GM18519 (cell line): ENCODE results near the gene PAX8.

Source experiments
- ATAC-seq: cut with Tn5 transposase; IDR thresholded peaks from one replicate; pipeline ENCODE4 v1.9.1; 2021; ENCODE audit warnings: mild to moderate bottlenecking, moderate library complexity; ENCODE audit not compliant: unreplicated experiment, low FRiP score

The PAX8 gene

DNA sequence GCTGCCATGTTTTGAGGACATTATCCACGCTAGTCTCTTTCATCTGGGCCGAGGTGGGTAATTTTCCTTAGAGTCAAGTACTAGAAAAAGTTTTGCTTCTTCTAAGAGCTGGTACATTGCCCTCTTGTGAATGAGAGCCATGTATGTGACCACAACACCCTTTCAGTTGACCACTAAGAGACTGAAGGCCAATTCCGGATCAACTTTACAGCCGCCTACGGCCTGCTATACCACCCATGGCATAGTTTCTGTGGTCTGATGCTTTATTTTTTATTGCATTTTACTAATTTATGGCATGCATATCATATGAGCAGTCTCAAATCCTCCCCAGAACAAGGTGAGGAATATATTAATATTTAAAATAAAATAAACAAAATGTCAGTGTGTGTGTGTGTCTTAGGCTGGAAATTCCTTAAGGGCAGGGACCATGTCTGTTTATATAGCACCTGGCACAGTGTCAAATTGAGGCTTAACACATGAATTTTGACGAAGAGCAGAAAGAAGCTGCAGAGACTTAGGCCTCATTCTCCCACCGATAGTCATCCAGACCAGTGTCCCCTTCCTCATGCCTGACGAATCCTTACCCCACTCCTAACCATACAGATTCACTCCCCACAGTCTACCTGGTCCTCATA, 69.6 kb downstream of the PAX8 start:
- ATAC-seq: no peak

GRCh38 chr2:113208396-113208795, 70.3 kb downstream of the PAX8 start:
- ATAC-seq: no peak

DNA sequence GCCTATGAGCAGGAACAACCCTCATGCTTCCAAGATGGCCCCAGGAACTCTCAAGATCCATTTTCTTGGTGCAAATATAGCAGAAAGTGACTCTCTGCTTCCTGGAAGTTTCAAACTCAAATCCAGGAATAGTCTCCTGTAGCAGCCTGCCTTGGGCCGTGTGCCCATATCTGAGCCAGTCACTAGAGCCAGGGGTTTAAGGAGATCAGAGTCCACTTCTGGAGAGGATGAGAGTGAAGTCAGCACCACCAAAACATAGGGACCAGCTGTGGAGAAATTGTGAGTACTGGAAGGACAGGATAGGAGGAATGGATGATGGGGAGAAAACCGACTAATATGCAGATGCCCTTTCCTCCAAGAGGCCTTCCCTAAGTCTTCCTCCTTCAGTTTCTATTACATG, 71.7 kb downstream of the PAX8 start:
- no peak for ATAC-seq

DNA sequence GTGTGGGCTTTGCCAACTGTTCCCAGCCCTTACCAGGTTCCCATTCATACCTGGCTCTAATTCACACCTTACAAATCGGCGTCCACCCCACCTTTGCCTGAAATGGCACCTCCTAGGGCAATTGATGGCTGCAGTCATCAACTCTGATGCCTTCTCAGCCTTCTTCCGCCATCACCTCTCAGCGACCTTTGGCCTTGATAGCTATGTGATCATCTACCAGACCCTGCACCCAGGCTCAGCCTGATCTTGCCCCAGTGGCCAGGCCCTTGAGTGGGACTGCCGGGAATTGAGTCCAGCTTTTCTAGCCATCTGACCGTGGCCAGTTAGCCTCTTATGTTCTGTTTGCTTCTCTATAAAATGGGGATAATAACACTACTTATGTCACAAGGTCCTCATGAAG, 72.5 kb downstream of the PAX8 start:
- ATAC-seq: no peak

GRCh38 chr2:113203901-113204519, 74.7 kb downstream of the PAX8 start:
- ATAC-seq: no peak

DNA sequence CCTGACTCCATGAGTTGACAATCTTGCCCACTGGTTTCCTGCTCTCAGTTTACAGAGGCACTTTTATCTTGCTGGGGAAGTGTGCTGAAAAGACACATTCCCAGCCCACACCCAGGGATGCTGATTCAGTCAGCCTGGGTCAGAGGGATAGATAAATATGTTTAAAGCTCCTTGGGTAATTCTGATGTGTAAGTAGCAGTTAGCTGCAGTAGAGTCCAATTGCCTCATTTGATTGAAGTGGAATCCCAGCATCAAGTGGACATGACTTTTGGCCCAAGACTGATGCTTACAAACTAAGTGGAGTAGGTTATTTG, 75.5 kb downstream of the PAX8 start:
- ATAC-seq: no peak

DNA sequence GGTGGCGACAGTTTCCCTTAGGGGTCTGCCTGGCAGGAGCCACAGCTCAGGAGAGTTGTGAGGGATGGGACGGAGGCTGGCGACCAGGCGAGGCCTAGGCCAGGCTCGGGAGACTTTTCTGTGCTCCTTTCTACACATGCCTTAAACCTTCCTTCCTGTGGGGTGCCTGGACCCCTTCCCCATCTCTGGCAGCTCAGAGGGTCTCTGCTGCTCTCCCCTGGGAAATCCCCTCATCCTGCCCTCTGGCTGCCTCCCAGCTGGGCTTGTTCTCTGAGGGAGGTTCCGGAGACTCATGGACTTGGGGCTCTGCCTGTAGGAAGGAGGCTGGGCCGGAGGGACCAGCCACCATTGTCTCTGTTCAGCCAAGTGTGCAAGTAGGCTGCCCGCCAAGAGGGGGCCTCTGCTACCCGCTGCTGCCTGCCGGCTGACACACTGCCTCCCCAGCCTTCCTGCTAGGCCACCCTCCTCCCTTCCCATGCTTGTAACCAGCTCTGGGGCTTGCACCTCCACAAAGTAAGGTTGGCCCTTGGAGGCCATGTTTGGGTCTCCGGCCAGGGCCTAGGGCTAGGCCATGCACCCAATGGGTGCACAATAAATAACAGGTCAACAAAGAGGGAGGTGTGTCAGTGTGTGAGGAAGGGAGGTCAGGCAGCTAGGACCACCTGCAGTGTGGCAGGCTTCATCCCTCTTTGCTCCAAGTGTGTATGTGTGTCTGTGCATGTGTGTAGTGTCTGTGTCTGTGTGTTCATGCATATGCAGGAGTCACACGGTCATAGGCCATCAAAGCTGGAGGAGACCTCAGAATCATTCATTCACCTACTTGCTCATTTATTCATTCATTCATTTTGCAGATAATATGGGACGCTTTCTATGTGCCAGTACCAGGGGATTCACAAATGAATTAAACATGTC, 76.2 kb downstream of the PAX8 start:
- no peak for ATAC-seq

DNA sequence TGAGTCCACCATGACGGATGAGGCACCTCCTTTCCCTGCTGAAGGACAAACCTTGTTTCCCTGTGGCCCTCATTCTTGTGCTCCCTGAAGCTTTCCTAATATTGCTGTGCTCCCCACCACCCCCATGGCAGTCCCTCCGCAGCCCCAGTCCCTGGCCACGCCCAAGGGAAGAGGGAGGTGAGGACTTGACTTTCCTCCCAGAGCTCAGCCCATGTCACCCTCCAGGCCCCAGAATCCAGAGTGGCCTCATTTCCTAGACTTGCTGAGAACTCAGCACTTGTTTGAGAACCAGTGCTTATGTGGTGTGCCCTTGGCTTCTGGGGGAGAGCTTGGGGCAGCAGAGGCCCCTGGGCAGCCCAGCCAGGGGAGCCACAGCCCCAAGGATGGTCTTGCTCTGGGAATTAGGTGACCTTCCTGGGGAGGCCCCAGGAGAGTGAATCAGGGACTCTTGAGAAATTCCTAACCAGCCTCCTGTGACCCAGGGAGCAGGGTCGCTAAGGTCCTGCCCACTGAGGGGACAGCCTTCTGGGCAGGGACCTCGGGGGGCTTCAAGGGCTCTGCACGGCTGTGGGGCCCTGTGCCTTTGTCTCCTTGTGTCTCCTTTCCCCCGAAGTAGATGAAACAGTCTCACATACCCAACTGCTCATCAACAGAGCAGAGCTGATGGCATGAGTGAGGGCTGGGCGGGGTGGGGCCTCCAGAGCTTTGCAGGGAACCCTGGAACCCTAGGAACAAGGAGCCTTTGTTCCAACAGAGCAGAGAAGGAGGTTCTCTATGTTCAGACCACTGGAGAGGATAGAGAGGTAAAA, 77.0 kb downstream of the PAX8 start:
- ATAC-seq: no peak

DNA sequence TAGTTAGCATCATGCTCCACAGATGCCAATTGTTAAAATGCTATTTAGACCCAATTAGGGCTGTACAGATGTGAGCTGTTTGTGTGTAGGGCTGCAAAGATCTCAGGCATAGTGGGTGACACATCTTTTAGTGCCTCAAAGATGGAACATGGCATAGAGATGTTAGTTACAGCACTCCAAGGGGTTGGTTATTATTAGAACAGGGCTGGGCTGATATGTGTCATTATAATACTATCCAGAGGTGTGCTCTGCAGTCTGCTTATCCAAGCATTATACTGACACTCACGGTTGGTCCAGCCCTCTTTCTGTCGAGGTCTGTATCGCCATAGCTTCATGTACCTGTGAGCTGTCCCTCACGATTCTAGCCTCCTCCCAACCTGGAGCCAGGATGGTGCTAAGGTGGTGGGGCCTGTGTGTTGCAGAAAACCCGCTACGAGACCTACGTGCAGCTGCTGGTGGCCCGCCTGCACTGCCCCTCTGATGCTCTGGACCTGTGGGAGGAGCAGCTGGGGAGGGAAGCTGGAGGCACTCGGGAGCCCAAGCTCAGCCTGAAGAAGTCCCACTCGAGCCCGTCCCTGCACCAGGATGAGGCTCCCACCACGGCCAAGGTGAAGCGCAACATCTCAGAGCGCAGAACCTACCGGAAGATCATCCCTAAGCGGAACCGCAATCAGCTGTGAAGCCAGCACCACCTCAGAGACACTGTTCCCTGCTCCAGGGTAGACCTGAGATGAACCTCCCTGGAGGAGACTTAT, 77.8 kb downstream of the PAX8 start:
- ATAC-seq: no peak

GRCh38 chr2:113200236-113200635, 78.5 kb downstream of the PAX8 start:
- no peak for ATAC-seq

GRCh38 chr2:113198790-113199612, 79.7 kb downstream of the PAX8 start:
- ATAC-seq: no peak

DNA sequence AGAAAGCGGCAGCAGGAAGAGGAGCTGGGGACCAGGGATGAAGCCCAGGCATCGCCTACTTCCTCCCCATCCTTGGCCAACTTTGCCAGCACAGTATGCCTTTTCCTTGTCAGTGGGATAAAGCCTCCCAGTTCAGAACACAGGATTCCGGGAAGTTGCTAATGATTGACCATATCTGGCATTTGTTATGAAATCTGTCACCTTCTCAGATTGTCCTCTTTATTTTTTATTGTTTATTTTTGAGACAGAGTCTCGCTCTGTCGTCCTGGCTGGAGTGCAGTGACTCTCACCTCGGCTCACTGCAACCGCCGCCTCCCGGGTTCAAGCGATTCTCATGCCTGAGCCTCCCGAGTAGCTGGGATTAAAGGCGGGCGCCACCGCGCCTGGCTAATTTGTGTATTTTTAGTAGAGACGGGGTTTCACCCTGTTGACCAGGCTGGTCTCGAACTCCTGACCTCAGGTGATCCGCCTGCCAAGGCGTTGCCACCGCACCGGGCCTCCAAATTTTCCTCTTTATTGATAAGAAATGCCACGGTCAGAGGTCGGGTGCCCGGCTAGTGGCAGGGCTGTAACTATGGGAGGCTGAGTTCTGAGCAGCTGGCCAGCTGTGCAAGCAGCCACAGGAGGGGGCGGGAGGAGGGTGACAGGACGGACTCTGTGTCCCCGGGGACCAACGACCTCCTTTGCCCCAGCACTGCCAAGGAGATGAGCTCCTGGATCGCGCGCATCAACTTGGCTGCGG, 80.5 kb downstream of the PAX8 start:
- no peak for ATAC-seq

- no peak for ATAC-seq
Observed at GRCh38 chr2:113197347-113198047, 81.2 kb downstream of the PAX8 start.

DNA sequence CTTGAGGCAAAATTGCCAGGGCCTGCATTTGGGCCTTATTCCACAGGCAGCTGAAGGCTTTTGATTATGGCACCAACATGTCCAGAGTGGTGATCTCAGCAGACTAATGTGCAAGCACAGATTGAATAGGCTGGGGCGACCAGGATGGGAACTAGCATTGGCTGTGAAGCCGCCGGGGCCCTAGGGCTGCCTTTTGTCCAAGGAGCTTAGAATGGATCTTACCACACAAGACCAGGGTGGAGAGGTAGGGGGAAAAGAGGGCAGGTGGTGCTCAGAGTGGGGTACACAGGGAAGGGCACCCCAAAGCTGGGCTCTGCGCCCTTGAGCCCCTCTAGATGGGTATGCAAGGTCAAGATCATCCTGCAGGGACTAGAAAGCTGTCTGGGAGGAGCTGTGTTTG, 81.9 kb downstream of the PAX8 start:
- no peak for ATAC-seq

- no peak for ATAC-seq
Observed at GRCh38 chr2:113195923-113196501, 82.7 kb downstream of the PAX8 start.

GRCh38 chr2:113192459-113193100, 86.1 kb downstream of the PAX8 start:
- no peak for ATAC-seq

GRCh38 chr2:113190871-113191270, 87.8 kb downstream of the PAX8 start:
- no peak for ATAC-seq
